Activated CD4-positive, alpha-beta memory T cell treated with anti-CD3 and anti-CD28 coated beads, Interleukin-2, amount 10 ng/mL, durations not matched to agents 7 days and 5 days (primary cell): ENCODE results near the gene BABAM2. TPM values are rescaled to one million over a fixed set of nuclear protein-coding genes. Genes with fewer than 3 reads are reported as not detected.
"Not testable (repeated sequence)": the region's sequence is repeated elsewhere in the genome, so short reads cannot be mapped to it uniquely, and the experiment has no call there.

Experiments used
- CTCF ChIA-PET: fragments of 350-600 bp; sonication (Branson Sonifier 250); formaldehyde crosslinking; loops from one replicate; lab custom pipeline; 2021; ENCODE audit warnings: antibody characterized with exemption, inconsistent platforms; lab: Charles Lee
- POLR2A ChIA-PET: fragments of 350-600 bp; sonication (Branson Sonifier 250); formaldehyde crosslinking; loops from one replicate; lab custom pipeline; 2021; ENCODE audit warnings: antibody characterized with exemption; lab: Charles Lee
- DNase-seq: peaks from one replicate; pipeline ENCODE4 v3.0.0-alpha.2; 2020
- H3K27ac Mint-ChIP-seq: one replicate; pipeline ENCODE4 v1.8.0; 2021; ENCODE audit warnings: mild to moderate bottlenecking, mixed read lengths
- H3K27me3 Mint-ChIP-seq: one replicate; pipeline ENCODE4 v1.8.0; 2021; ENCODE audit warnings: mixed read lengths
- H3K36me3 Mint-ChIP-seq: one replicate; pipeline ENCODE4 v1.8.0; 2021; ENCODE audit warnings: low read depth, mixed read lengths
- H3K4me1 Mint-ChIP-seq: one replicate; pipeline ENCODE4 v1.8.0; 2021; ENCODE audit warnings: mixed read lengths
- H3K4me3 Mint-ChIP-seq: one replicate; pipeline ENCODE4 v1.8.0; 2021; ENCODE audit warnings: mild to moderate bottlenecking, mixed read lengths
- H3K9me3 Mint-ChIP-seq: one replicate; pipeline ENCODE4 v1.8.0; 2021; ENCODE audit warnings: mixed read lengths
- total RNA-seq, 2 experiments: library from RNA; stranded (reverse); gene quantifications; one replicate each; pipeline ENCODE4 v1.2.3, GENCODE V29; 2021

Gene BABAM2
- total RNA-seq, 2 experiments from 2014 or later: 51.4 to 56.6 TPM

DNA sequence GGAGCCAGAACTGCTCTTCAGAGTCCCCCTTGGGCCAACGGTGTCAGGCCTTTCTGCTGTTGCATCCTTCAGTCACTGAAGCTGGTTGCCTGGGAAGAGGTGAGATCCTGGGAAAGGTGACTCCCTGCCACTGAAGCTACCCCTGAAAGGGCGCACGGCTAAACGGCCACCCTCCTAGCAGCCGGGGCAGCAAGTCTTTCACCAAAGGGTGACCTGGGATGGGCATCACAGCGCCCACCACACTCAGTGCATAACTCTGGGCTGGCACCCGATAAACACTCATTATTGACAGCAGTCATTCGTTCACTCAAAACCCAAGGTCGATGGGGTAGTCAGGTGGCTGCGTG lies 475.6 kb downstream of the BABAM2 start:
- peaks cover 74% of the 10 kb centered on the region for H3K4me1 Mint-ChIP-seq
- DNase-seq: no peak
- ChIA-PET CTCF (interaction anchor here (0.7 to 2.0 kb wide), 4 partner anchors 14 to 77 kb away, joined by 3 to 8 read pairs (median 4); no protein-coding TSS in a partner anchor), POLR2A (interaction anchor here (1.1 to 8.2 kb wide), 6 partner anchors 9 to 114 kb away, joined by 4 to 65 read pairs (median 22); partner anchors contain the start of gene FOSL2)
- H3K4me3 Mint-ChIP-seq: no peak overlapping the region
- no peaks in the 10 kb centered on the region for H3K9me3 Mint-ChIP-seq
- H3K27me3 Mint-ChIP-seq: peaks cover 4% of the 10 kb centered on the region
- H3K27ac Mint-ChIP-seq: peak overlapping the region; percentile 86
- H3K36me3 Mint-ChIP-seq: peaks cover 7% of the 10 kb centered on the region

DNA sequence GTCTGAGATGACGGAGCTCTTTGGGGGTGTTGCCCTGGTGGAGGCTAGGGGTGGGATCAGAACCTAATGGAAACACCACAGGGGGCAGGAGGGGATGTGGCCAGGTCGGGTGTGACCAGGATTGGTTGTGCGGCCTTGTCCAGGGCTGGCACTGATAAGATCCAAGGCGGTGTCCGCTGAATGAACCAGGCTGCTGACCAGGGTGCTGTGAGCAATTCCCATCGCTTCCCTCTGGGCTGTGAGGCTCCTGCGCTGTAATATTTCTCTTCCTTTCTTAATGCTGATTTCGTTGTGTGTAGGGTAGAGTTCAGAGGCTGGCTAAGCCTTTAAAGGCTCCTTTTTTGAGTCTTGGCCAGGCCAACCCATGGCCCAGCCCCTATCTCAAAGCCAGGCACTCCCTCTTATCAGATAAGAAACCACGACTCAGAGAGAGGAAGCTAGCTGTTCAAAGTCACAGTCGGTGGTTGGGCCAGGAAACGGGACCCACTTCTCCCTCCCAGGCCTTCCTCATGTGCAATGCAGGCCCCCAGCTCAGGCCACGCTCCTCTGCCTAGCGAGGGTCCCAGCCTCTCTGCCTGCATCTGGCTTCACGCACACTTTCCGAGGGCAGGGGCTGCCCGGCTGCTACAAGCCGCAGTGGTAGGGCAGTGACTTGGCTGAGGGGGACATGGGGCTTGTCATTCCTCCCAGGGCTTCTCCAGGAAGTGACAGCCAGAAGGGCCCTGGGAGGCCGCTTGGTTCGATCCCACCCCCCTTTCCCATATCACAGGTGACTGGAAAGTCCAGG lies 476.2 kb downstream of the BABAM2 start:
- H3K36me3 Mint-ChIP-seq: peaks cover 7% of the 10 kb centered on the region
- CTCF ChIA-PET: interaction anchor here (1.0 to 2.0 kb wide), 2 partner anchors 18 to 24 kb away, joined by 3 to 8 read pairs; no protein-coding TSS in a partner anchor
- H3K4me3 Mint-ChIP-seq: peak overlapping the region; percentile 52
- no peaks in the 10 kb centered on the region for H3K9me3 Mint-ChIP-seq
- H3K27me3 Mint-ChIP-seq: peaks cover 4% of the 10 kb centered on the region
- POLR2A ChIA-PET: interaction anchor here (0.8 to 8.2 kb wide), 7 partner anchors 10 to 115 kb away, joined by 3 to 65 read pairs (median 8); partner anchors contain the start of gene FOSL2
- peak; percentile 83 for DNase-seq
- peaks cover 69% of the 10 kb centered on the region for H3K4me1 Mint-ChIP-seq
- H3K27ac Mint-ChIP-seq: peak overlapping the region; percentile 86

DNA sequence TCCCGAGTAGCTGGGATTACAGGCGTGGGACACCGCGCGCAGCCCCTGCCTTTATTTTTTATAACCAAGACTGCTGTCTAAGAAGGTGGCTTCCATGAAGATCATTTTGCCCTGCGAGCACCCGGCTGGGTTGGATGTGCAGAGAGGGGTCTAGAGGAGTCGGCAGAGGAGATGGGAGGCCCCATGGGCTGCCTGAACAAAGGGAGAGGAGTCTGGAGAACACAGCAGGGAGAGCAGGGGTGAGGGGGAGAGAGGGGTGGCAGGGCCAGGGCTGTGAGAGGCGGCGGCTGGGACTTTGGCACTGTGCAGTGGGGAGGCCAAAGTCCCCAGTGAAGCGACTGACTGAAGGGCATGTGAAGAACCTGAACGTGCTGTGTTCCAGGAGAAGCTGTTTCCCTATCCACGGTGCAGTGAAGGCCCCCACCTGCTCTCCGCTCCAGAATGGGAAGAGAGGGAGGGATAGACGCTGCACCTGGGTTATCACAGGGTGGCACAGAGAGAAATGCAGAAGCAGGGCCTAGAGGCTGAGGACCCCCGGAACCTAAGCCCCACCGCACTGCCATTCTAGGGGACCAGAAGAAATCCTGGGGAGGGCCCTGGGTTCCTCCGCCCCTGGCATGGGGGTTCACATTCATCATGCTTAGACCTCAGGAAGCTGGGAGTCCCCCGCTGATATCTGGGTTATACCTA lies 477.3 kb downstream of the BABAM2 start:
- peaks cover 59% of the 10 kb centered on the region for H3K4me1 Mint-ChIP-seq
- no peak for DNase-seq
- peaks cover 7% of the 10 kb centered on the region for H3K36me3 Mint-ChIP-seq
- no peak overlapping the region for H3K4me3 Mint-ChIP-seq
- no peaks in the 10 kb centered on the region for H3K9me3 Mint-ChIP-seq
- peaks cover 12% of the 10 kb centered on the region for H3K27me3 Mint-ChIP-seq
- ChIA-PET POLR2A (interaction anchor here (0.8 to 8.2 kb wide), 5 partner anchors 12 to 116 kb away, joined by 3 to 65 read pairs (median 35); partner anchors contain the start of gene FOSL2), CTCF (interaction anchor here (2.0 kb wide), 1 partner anchor 23 kb away, joined by 8 read pairs; no protein-coding TSS in a partner anchor)
- H3K27ac Mint-ChIP-seq: peak overlapping the region; percentile 34

DNA sequence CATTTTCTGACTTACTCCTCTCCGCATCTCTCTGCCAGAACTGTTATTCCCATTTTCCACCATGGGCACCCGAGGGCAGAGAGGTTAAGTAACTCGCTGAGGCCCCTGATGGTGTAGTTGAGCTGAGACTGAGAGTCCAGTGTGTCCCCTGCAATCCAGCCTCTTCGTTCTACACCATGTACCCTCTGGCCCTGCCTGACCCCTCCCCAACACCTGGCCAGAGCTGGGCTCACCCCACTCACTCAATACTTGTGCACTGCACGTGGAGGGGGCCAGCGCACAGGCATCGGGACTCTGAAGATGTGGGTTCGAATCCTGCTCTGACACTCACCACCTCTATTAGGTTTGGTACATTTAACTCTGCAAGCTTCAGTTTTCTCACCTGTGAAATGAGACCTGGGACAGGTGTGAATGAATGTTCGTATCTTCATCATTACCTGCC lies 477.8 kb downstream of the BABAM2 start:
- Mint-ChIP-seq H3K9me3 (no peaks in the 10 kb centered on the region), H3K4me3 (no peak overlapping the region), H3K4me1 (peaks cover 55% of the 10 kb centered on the region), H3K27me3 (peaks cover 17% of the 10 kb centered on the region), H3K36me3 (peaks cover 7% of the 10 kb centered on the region), H3K27ac (peak overlapping the region; percentile 48)
- ChIA-PET CTCF (no interaction called here), POLR2A (interaction anchor here (1.3 to 8.2 kb wide), 4 partner anchors 12 to 41 kb away, joined by 3 to 64 read pairs (median 22); no protein-coding TSS in a partner anchor)
- no peak for DNase-seq

DNA sequence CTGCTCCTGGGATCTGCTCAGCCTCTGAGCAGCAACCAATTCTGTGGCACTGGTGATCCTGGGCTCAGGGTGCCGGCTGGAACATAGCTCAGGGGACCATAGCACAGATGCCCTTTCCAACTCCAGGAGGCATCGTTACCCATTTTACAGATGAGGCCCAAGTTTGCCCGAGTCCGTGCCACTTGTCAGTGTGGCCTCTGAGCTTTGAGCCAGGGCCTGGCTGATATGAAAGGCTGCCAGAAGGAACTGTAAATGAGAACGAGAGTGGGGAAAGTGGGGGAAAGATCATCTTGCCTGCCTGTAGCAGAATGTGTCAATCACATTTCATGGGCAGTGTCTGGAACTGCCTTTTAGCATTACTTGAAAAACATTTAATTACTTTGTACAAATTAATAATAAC lies 478.8 kb downstream of the BABAM2 start:
- no peaks in the 10 kb centered on the region for H3K9me3 Mint-ChIP-seq
- H3K27ac Mint-ChIP-seq: no peak overlapping the region
- H3K4me3 Mint-ChIP-seq: no peak overlapping the region
- peaks cover 5% of the 10 kb centered on the region for H3K36me3 Mint-ChIP-seq
- no peak for DNase-seq
- ChIA-PET POLR2A (interaction anchor here (0.6 to 8.2 kb wide), 4 partner anchors 11 to 42 kb away, joined by 3 to 64 read pairs (median 6); no protein-coding TSS in a partner anchor), CTCF (no interaction called here)
- peaks cover 45% of the 10 kb centered on the region for H3K4me1 Mint-ChIP-seq
- H3K27me3 Mint-ChIP-seq: peaks cover 22% of the 10 kb centered on the region

DNA sequence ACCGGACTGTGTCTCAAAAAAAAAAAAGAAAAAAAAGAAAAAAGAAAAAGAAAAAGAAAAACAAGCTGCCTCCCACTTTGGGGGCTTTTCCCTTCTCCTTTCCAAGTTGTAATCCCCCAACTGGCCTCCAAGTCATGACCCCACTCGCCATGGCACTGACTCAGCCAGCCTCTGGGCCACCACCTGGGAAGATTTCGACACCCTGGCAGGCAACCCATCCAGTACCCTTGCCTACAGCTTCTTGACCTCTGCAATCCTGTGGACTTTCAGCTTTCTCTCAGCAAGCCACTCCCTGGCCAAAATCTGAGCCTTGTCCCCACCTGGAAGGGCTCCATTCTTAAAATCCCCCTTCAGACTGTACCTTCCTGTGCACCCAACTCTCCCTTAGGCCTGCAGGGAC lies 479.8 kb downstream of the BABAM2 start:
- POLR2A ChIA-PET: interaction anchor here (2.3 to 8.2 kb wide), 2 partner anchors 10 to 20 kb away, joined by 9 to 64 read pairs; no protein-coding TSS in a partner anchor
- Mint-ChIP-seq H3K36me3 (peaks cover 2% of the 10 kb centered on the region), H3K9me3 (no peaks in the 10 kb centered on the region), H3K4me3 (no peak overlapping the region), H3K4me1 (peaks cover 35% of the 10 kb centered on the region), H3K27me3 (peaks cover 22% of the 10 kb centered on the region), H3K27ac (no peak overlapping the region)
- no peak for DNase-seq
- CTCF ChIA-PET: interaction anchor here (1.6 kb wide), 1 partner anchor 21 kb away, joined by 6 read pairs; no protein-coding TSS in a partner anchor

DNA sequence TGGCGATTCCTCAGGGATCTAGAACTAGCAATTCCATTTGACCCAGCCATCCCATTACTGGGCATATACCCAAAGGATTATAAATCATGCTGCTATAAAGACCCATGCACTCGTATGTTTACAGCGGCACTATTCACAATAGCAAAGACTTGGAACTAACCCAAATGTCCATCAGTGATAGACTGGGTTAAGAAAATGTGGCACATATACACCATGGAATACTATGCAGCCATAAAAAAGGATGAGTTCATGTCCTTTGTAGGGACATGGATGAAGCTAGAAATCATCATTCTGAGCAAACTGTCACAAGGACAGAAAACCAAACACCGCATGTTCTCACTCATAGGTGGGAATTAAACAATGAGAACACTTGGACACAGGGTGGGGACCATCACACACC lies 481.2 kb downstream of the BABAM2 start:
- CTCF ChIA-PET: interaction anchor here (1.6 kb wide), 1 partner anchor 19 kb away, joined by 6 read pairs; no protein-coding TSS in a partner anchor
- not testable (repeated sequence) for H3K9me3 Mint-ChIP-seq, H3K36me3 Mint-ChIP-seq, DNase-seq, H3K27ac Mint-ChIP-seq, H3K4me3 Mint-ChIP-seq
- POLR2A ChIA-PET: interaction anchor here (0.9 to 8.2 kb wide), 2 partner anchors 8 to 20 kb away, joined by 3 to 64 read pairs; no protein-coding TSS in a partner anchor
- H3K27me3 Mint-ChIP-seq: peaks cover 22% of the 10 kb centered on the region
- peaks cover 22% of the 10 kb centered on the region for H3K4me1 Mint-ChIP-seq

DNA sequence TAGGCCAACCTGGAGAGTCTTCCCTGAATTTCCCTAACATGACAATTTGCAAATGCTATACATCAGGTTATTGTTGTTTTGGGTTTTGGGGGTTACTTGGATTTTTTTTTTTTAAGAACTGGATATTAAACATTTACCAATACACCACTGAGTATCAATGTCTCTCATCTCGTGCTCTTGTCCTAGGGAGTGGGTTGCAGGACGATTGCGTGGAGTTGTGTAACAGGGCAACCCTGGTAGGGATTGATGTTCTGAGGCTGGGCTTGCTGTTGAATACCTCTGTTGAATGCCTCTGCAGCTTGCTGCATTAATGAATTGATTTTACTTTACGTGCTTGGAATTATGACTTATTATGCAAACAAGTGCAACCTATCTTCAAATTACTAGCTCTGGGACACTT lies 483.3 kb downstream of the BABAM2 start:
- Mint-ChIP-seq H3K4me3 (no peak overlapping the region), H3K36me3 (no peaks in the 10 kb centered on the region), H3K27ac (no peak overlapping the region), H3K4me1 (peaks cover 19% of the 10 kb centered on the region), H3K9me3 (no peaks in the 10 kb centered on the region), H3K27me3 (peaks cover 22% of the 10 kb centered on the region)
- POLR2A ChIA-PET: interaction anchor here (1.0 to 1.2 kb wide), 2 partner anchors 17 to 26 kb away, joined by 3 read pairs; no protein-coding TSS in a partner anchor
- DNase-seq: no peak
- CTCF ChIA-PET: no interaction called here

DNA sequence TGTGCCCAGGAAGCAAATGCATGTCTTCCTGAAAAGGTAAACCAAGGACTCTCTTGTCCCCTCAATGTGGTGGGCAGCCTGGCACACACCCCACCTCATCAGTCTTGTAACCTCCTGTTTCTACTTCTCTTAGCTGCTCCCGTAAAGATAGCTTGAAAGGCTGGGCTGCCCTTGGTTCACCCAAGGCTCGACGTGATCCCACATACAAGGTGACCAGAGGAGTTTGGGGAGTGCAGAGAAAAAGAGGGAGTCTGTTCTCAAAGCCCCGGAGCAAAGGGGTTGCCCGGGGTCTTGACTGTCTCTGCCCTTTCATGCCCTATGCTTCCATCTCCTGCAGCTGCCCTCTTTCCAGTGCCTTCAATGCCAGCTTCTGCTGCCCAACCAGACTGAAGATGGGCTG lies 483.8 kb downstream of the BABAM2 start:
- H3K27me3 Mint-ChIP-seq: peaks cover 22% of the 10 kb centered on the region
- no peak overlapping the region for H3K27ac Mint-ChIP-seq
- no peaks in the 10 kb centered on the region for H3K36me3 Mint-ChIP-seq
- DNase-seq: no peak
- no peak overlapping the region for H3K4me3 Mint-ChIP-seq
- POLR2A ChIA-PET: interaction anchor here (1.0 kb wide), 1 partner anchor 17 kb away, joined by 3 read pairs; no protein-coding TSS in a partner anchor
- CTCF ChIA-PET: no interaction called here
- peaks cover 22% of the 10 kb centered on the region for H3K4me1 Mint-ChIP-seq
- no peaks in the 10 kb centered on the region for H3K9me3 Mint-ChIP-seq

DNA sequence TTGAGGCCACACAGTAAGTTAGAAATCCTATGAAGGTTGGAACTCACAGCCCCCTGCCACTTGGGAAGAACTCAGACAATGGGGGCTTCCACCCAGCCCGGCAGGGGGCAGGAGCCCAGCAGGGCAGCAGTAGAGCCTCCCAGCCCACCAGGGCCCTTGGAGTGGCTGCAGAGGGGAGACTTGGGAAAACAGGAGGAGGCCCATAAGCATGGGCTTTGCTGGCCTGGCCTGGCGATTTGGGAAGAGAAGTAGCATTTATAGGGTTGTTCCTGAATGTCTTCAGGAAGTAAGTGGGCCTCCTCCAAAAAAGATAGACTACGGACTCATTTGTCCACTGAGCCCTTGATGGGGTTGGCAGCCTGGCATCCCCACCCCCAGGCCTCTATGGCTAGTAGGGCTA lies 484.7 kb downstream of the BABAM2 start:
- H3K36me3 Mint-ChIP-seq: no peaks in the 10 kb centered on the region
- DNase-seq: no peak
- H3K9me3 Mint-ChIP-seq: no peaks in the 10 kb centered on the region
- POLR2A ChIA-PET: no interaction called here
- H3K27me3 Mint-ChIP-seq: peaks cover 22% of the 10 kb centered on the region
- CTCF ChIA-PET: no interaction called here
- H3K4me3 Mint-ChIP-seq: no peak overlapping the region
- no peak overlapping the region for H3K27ac Mint-ChIP-seq
- H3K4me1 Mint-ChIP-seq: peaks cover 31% of the 10 kb centered on the region

DNA sequence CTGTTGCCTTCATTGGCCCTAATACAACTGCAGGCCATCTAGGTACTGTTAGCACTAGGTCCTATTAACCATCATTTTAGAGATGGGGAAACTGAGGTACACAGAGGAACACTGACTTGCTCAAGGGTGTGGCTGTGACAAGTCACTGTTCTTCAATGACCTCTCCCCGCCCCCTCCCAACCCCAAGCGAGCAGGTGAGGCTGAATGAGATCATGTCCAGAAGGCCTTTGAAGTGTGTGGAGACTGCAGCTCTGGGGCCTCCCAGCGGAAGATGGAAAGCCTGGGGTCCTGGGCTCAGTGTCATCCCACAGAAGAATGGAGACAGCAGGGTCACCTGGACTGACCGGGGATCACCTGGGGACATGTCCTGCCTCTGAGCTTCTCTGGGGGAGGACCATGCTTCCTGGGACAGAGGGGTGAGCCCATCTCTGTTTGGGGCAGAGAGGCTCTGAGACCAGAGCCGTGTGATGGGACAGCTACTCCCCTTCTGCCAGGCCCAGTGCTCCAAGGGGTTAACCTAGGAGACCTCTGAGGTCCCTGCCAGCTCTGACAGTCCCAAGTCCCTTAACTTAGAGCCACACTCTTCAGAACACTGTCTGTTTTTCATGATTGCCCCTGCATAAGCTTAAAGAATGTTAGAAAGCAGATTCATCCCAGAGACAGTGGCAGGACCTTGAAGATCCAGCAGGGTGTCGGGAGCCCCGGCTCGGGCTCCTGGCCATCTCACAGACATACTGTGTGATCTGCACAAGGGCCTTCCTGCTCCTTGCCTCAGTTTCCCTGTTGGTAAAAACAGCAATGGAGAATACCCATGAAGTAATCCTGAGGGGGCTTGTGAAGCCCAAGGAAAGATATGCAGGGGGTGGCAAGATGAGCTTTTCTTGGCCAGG lies 485.5 kb downstream of the BABAM2 start:
- CTCF ChIA-PET: no interaction called here
- Mint-ChIP-seq H3K4me3 (no peak overlapping the region), H3K36me3 (no peaks in the 10 kb centered on the region), H3K27ac (no peak overlapping the region), H3K9me3 (no peaks in the 10 kb centered on the region), H3K27me3 (peaks cover 19% of the 10 kb centered on the region), H3K4me1 (peaks cover 30% of the 10 kb centered on the region)
- POLR2A ChIA-PET: interaction anchor here (1.1 to 7.3 kb wide), 2 partner anchors 8 to 15 kb away, joined by 8 to 64 read pairs; no protein-coding TSS in a partner anchor
- DNase-seq: no peak
